HepG2 (cell line): ENCODE measurements around the gene NEURL3. TPM values are rescaled to one million over a fixed set of nuclear protein-coding genes. Genes with fewer than 3 reads are reported as not detected.
"Not testable (repeated sequence)": the region's sequence is repeated elsewhere in the genome, so short reads cannot be mapped to it uniquely, and the experiment has no call there.

Experiments
- ATAC-seq: fragments of 200-7000 bp; cut with Tn5 transposase; 3 replicates; pipeline ENCODE4 v1.9.1; 2020; ENCODE audit warnings: mild to moderate bottlenecking, moderate library complexity
- BruUV-seq: library from RNA; stranded (reverse); fragments of 400-500 nt; replicated peaks from 2 replicates; lab custom pipeline; 2021; lab: Mats Ljungman, UMichigan
- CTCF ChIA-PET: fragments of 300-600 bp; formaldehyde crosslinking; extraction: SDS; loops from one replicate; lab custom pipeline; 2021; ENCODE audit warnings: low total read pairs, inconsistent platforms, low intra/inter-chr PET ratio; lab: Yijun Ruan, JAX
- POLR2A ChIA-PET: fragments of 350-600 bp; sonication (Branson Sonifier 250); formaldehyde crosslinking; loops from one replicate; lab custom pipeline; 2020; ENCODE audit warnings: antibody characterized with exemption, inconsistent platforms; lab: Yijun Ruan, JAX
- DNase-seq: peaks from one replicate; pipeline ENCODE4 v3.0.0-alpha.2; 2015; ENCODE audit warnings: low spot score
- FAIRE-seq: peaks from 3 replicates; lab custom pipeline; 2011; peaks lifted over from hg19 to GRCh38; lab: Jason Lieb, UNC
- H2AFZ ChIP-seq: one replicate; pipeline ENCODE4 v1.6.1; 2011; ENCODE audit warnings: low read length, inconsistent platforms
- H3K27ac ChIP-seq: fragments of 300-600 bp; 3 replicates; pipeline ENCODE4 v1.8.0; 2011; ENCODE audit warnings: mixed run types, mild to moderate bottlenecking, mixed read lengths, low read length, inconsistent platforms; ENCODE audit not compliant: insufficient read depth; ENCODE audit errors: extremely low read length
- H3K27me3 ChIP-seq, 2 experiments: fragments of 200-600 bp in 1 of 2; 2 replicates in 1 of 2; 3 replicates in 1 of 2; pipeline versions ENCODE4 v1.6.0 to v1.8.0; 2011; ENCODE audit warnings: low read length in 2 of 2, mild to moderate bottlenecking in 2 of 2, moderate library complexity in 2 of 2, inconsistent platforms in 1 of 2; ENCODE audit not compliant: insufficient read depth in 2 of 2, control insufficient read depth in 1 of 2
- H3K36me3 ChIP-seq, 2 experiments: fragments of 200-600 bp in 1 of 2; replicated peaks in 1 of 2; 2 replicates in 1 of 2; 3 replicates in 1 of 2; pipeline versions ENCODE4 v1.5.1 to v1.8.0; 2011; ENCODE audit warnings: low read length in 2 of 2, inconsistent platforms in 1 of 2; ENCODE audit not compliant: insufficient read depth in 2 of 2, control insufficient read depth in 1 of 2
- H3K4me1 ChIP-seq: 2 replicates; pipeline ENCODE4 v1.5.1; 2012; ENCODE audit warnings: low read length, inconsistent platforms; ENCODE audit not compliant: insufficient read depth
- H3K4me2 ChIP-seq: 2 replicates; pipeline ENCODE4 v1.6.0; 2011; ENCODE audit warnings: low read depth, low read length, inconsistent platforms
- H3K4me3 ChIP-seq, 3 experiments: fragments of 200-600 bp in 1 of 3; sonication (generic), shearing (Covaris generic) in 1 of 3; replicated peaks in 1 of 3; 2 replicates each; pipeline ENCODE4 v1.5.1; 2011 to 2016; ENCODE audit warnings: low read length in 3 of 3, inconsistent platforms in 2 of 3, low read depth in 2 of 3, mild to moderate bottlenecking in 2 of 3, control low read depth in 1 of 3, mixed read lengths in 1 of 3; ENCODE audit not compliant: insufficient read depth in 1 of 3
- H3K79me2 ChIP-seq: one replicate; pipeline ENCODE4 v1.6.1; 2011; ENCODE audit warnings: low read length, inconsistent platforms; ENCODE audit not compliant: insufficient read depth
- H3K9ac ChIP-seq: 2 replicates; pipeline ENCODE4 v1.6.0; 2011; ENCODE audit warnings: mild to moderate bottlenecking, low read depth, low read length, inconsistent platforms; ENCODE audit not compliant: insufficient read depth
- H3K9me3 ChIP-seq: 2 replicates; pipeline ENCODE4 v1.5.1; 2012; ENCODE audit warnings: mild to moderate bottlenecking, low read length
- H4K20me1 ChIP-seq: 2 replicates; pipeline ENCODE4 v1.6.0; 2011; ENCODE audit warnings: inconsistent platforms, mild to moderate bottlenecking, low read length, moderate library complexity; ENCODE audit not compliant: insufficient read depth
- ARNT ChIP-seq: fragments of 450-650 bp; IDR thresholded peaks from 2 replicates; pipeline ENCODE4 v1.6.1; 2017
- DPF2 ChIP-seq: sonication (generic); formaldehyde crosslinking; IDR thresholded peaks from 2 replicates; pipeline ENCODE4 v1.4.0; 2020; ENCODE audit warnings: mild to moderate bottlenecking, low read depth, missing genetic modification reagents, borderline replicate concordance
- FOXK2 ChIP-seq: fragments of 450-650 bp; IDR thresholded peaks from 2 replicates; pipeline ENCODE4 v1.6.1; 2016
- IKZF1 ChIP-seq: fragments of 450-650 bp; IDR thresholded peaks from 2 replicates; pipeline ENCODE4 v1.7.1; 2016
- IRX3 ChIP-seq: sonication (generic); formaldehyde crosslinking; IDR thresholded peaks from 2 replicates; pipeline ENCODE4 v1.8.1; 2023; ENCODE audit warnings: mild to moderate bottlenecking, low read depth, missing genetic modification reagents, borderline replicate concordance
- MBNL3 ChIP-seq: fragments of 250-450 bp; sonication (Bioruptor Pico); conservative IDR thresholded peaks from 2 replicates; pipeline ENCODE4 v1.8.0; 2022; ENCODE audit warnings: mild to moderate bottlenecking, inconsistent platforms
- NR1H2 ChIP-seq: sonication (generic); formaldehyde crosslinking; IDR thresholded peaks from 2 replicates; pipeline ENCODE4 v1.8.1; 2022; ENCODE audit warnings: low read depth, missing genetic modification reagents, borderline replicate concordance
- RBM39 ChIP-seq: fragments of 200-400 bp; formaldehyde crosslinking; IDR thresholded peaks from one replicate; pipeline ENCODE4 v1.6.1; 2018; ENCODE audit warnings: antibody characterized with exemption, mild to moderate bottlenecking, low read depth, low read length; ENCODE audit not compliant: poor library complexity, severe bottlenecking
- STAT5B ChIP-seq: sonication (generic); formaldehyde crosslinking; IDR thresholded peaks from 2 replicates; pipeline ENCODE4 v1.4.0; 2020; ENCODE audit warnings: missing genetic modification reagents
- SYNCRIP ChIP-seq: fragments of 200-400 bp; formaldehyde crosslinking; IDR thresholded peaks from 2 replicates; pipeline ENCODE4 v1.6.1; 2018; ENCODE audit warnings: mild to moderate bottlenecking, low read depth, low read length; ENCODE audit not compliant: insufficient read depth
- ZFP36 ChIP-seq: fragments of 150-350 bp; IDR thresholded peaks from 2 replicates; pipeline ENCODE4 v1.6.1; 2018; ENCODE audit warnings: borderline replicate concordance, low read length, low read depth; ENCODE audit not compliant: partially characterized antibody
- ZNF292 ChIP-seq: sonication (generic); formaldehyde crosslinking; IDR thresholded peaks from 2 replicates; pipeline ENCODE4 v1.8.1; 2022; ENCODE audit warnings: mild to moderate bottlenecking, low read depth, missing genetic modification reagents, borderline replicate concordance
- ZNF329 ChIP-seq: sonication (generic); formaldehyde crosslinking; IDR thresholded peaks from 2 replicates; pipeline ENCODE4 v1.9.0; 2021; ENCODE audit warnings: low read depth, mild to moderate bottlenecking, missing genetic modification reagents
- ZNF549 ChIP-seq: sonication (generic); formaldehyde crosslinking; IDR thresholded peaks from 2 replicates; pipeline ENCODE4 v1.5.0; 2020; ENCODE audit warnings: missing genetic modification reagents
- ZNF567 ChIP-seq: sonication (generic); formaldehyde crosslinking; IDR thresholded peaks from 2 replicates; pipeline ENCODE4 v1.8.1; 2023; ENCODE audit warnings: mild to moderate bottlenecking, missing genetic modification reagents, borderline replicate concordance
- WGBS: methylation state at CpG from one replicate; pipeline ENCODE4 v1.1.6; 2017; ENCODE audit warnings: low lambda C conversion rate; 5-methylcytosine and 5-hydroxymethylcytosine counted together
- in situ Hi-C: cut with HindIII; loops from 2 replicates; pipeline ENCODE4 v1.10.0; 2017; ENCODE audit warnings: low pct_unique_long_range_greater_than_20kb; ENCODE audit not compliant: extremely low pct_ligation_motif_present
- intact Hi-C: fragments of 100-400 bp; cut with micrococcal nuclease; formaldehyde crosslinking; loops from one replicate; pipeline ENCODE4 v1.10.0; 2022; ENCODE audit not compliant: unreplicated experiment
- polyA plus RNA-seq, 8 experiments: library from polyadenylated mRNA; depleted of rRNA in 3 of 8; stranded (reverse) in 7 of 8; unstranded in 1 of 8; fragments of >200 nt; fragmentation: Illumina TruSeq in 4 of 8; extraction: Trizol in 4 of 8; gene quantifications; 2 replicates each; pipeline versions ENCODE4 v1.2.1 to v1.2.3, GENCODE V29; 2011 to 2016; ENCODE audit warnings: low read depth in 4 of 8, missing spikeins in 1 of 8, mixed read lengths in 1 of 8; ENCODE audit not compliant: insufficient read depth in 1 of 8
- total RNA-seq, 5 experiments: library from RNA; depleted of rRNA; stranded (reverse); fragments of >200 nt; fragmentation: Illumina TruSeq; extraction: Trizol; gene quantifications; 2 replicates each; pipeline ENCODE4 v1.2.3, GENCODE V29; 2016; ENCODE audit warnings: low read depth in 1 of 5
- TF ChIP-seq, protein P1 (sequence below): sonication (generic); formaldehyde crosslinking; IDR thresholded peaks from 2 replicates; pipeline ENCODE4 v1.8.1; 2023; ENCODE audit warnings: mild to moderate bottlenecking, inconsistent platforms, moderate library complexity, missing genetic modification reagents, borderline replicate concordance

Gene NEURL3
- total and polyA plus RNA-seq, 2 of the 13 experiments (the other 11 are each of a cell fraction or from before 2014, with no cell fraction given) = 0.16 to 1.2 TPM

- POLR2A ChIA-PET = no interaction called here
- Histone ChIP-seq H2AFZ (no peak overlapping the region), H3K4me3 (no peak overlapping the region), H3K4me1 (peaks cover 43% of the 10 kb centered on the region), H3K27ac (no peak overlapping the region), H3K9ac (no peak overlapping the region), H3K4me2 (no peak overlapping the region), H3K36me3 (no peaks in the 10 kb centered on the region), H4K20me1 (no peaks in the 10 kb centered on the region), H3K79me2 (no peaks in the 10 kb centered on the region), H3K9me3 (no peaks in the 10 kb centered on the region), H3K27me3 (peaks cover 0 to 4% of the 10 kb centered on the region in 2 experiments; a peak in 1 of 5 replicates)
- ATAC-seq (no peak), DNase-seq (no peak), FAIRE-seq (no peak)
- WGBS = 88% methylated on average over 38 of the region's 64 CpGs
- TF ChIP-seq IRX3 (CRISPR knock-in tag) (0 out of 2 replicates have a peak, but pooled peaks have one; percentile 23), IKZF1 (no peak)
- in situ Hi-C loops (loop anchor here (25.0 kb wide), 1 partner anchor 363 kb away; the partner anchor contains the start of genes ASTL and DUSP2), intact Hi-C loops (no loop called here)
- BruUV-seq = no TSS peak
- CTCF ChIA-PET = no interaction called here
Observed at GRCh38 chr2:96500385-96501066, 4.6 kb downstream of the NEURL3 start.

- intact Hi-C loops = no loop called here
Observed at GRCh38 chr2:96499061-96499960, 5.8 kb downstream of the NEURL3 start.

DNA sequence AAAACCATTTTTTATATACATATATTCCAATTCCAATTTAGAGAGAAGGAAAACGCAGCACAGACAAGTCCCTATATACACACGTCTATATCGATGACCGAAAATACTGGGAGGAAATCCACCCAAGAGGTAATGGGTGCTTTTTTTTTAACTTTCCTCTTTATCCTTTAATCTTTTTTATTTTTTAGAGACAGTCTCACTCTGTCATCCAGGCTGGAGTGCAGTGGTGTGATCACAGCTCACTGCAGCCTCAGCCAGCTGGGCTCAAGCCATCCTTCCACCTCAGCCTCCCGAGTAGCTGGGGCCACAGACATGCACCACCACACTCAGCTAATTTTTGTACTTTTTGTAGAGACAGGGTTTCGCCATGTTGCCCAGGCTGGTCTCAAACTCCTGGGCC lies 6.5 kb downstream of the NEURL3 start:
- H3K9ac ChIP-seq, FAIRE-seq, CTCF ChIA-PET, ATAC-seq, intact Hi-C loops, H3K27ac ChIP-seq, BruUV-seq, POLR2A ChIA-PET, H3K27me3 ChIP-seq, in situ Hi-C loops, H3K36me3 ChIP-seq, H3K9me3 ChIP-seq, H2AFZ ChIP-seq, H3K4me2 ChIP-seq, H3K4me3 ChIP-seq, H3K79me2 ChIP-seq, DNase-seq, H4K20me1 ChIP-seq: not testable (repeated sequence)
- H3K4me1 ChIP-seq = peaks cover 27% of the 10 kb centered on the region
- WGBS = 64% methylated on average over 6 of the region's 6 CpGs

More at GRCh38 chr2:96499061-96499960, 5.8 kb downstream of the NEURL3 start:
- Histone ChIP-seq H3K4me2 (no peak overlapping the region), H3K79me2 (no peaks in the 10 kb centered on the region), H3K9me3 (no peaks in the 10 kb centered on the region), H3K9ac (no peak overlapping the region), H2AFZ (no peak overlapping the region), H3K27ac (no peak overlapping the region), H3K36me3 (no peaks in the 10 kb centered on the region), H3K4me1 (peaks cover 31% of the 10 kb centered on the region), H3K27me3 (peaks cover 0 to 4% of the 10 kb centered on the region in 2 experiments; a peak in 1 of 5 replicates), H3K4me3 (no peak overlapping the region), H4K20me1 (no peaks in the 10 kb centered on the region)
- no TSS peak for BruUV-seq
- POLR2A ChIA-PET = no interaction called here
- WGBS = 53% methylated on average over 15 of the region's 15 CpGs
- TF ChIP-seq MBNL3 (CRISPR knock-in tag) (no peak), ZNF292 (no peak), ZNF549 (CRISPR knock-in tag) (no peak), ZNF567 (CRISPR knock-in tag) (no peak), ZNF329 (CRISPR knock-in tag) (no peak), STAT5B (CRISPR knock-in tag) (no peak), ARNT (no peak), FOXK2 (no peak), NR1H2 (CRISPR knock-in tag) (no peak), DPF2 (CRISPR knock-in tag) (no peak), RBM39 (no peak), SYNCRIP (no peak), ZFP36 (no peak)
- TF ChIP-seq, protein P1, sequence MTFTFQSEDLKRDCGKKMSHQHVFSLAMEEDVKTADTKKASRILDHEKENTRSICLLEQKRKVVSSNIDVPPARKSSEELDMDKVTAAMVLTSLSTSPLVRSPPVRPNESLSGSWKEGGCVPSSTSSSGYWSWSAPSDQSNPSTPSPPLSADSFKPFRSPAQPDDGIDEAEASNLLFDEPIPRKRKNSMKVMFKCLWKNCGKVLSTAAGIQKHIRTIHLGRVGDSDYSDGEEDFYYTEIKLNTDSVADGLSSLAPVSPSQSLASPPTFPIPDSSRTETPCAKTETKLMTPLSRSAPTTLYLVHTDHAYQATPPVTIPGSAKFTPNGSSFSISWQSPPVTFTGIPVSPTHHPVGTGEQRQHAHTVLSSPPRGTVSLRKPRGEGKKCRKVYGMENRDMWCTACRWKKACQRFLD (CRISPR knock-in tag) = no peak
- FAIRE-seq (no peak), DNase-seq (no peak), ATAC-seq (no peak)
- in situ Hi-C loops = no loop called here
- CTCF ChIA-PET = no interaction called here
